GM21390 (cell line): Measurements from ENCODE around the gene RAB11FIP5.
"Not testable (repeated sequence)": the region's sequence is repeated elsewhere in the genome, so short reads cannot be mapped to it uniquely, and the experiment has no call there.

ENCODE experiments used
- ATAC-seq: cut with Tn5 transposase; IDR thresholded peaks from one replicate; pipeline ENCODE4 v1.9.1; 2021; ENCODE audit not compliant: unreplicated experiment

The RAB11FIP5 gene

GRCh38 chr2:73110168-73111072 is 2.3 kb downstream of the RAB11FIP5 start:
- no peak for ATAC-seq

GRCh38 chr2:73109431-73110167 is 3.1 kb downstream of the RAB11FIP5 start:
- no peak for ATAC-seq

GRCh38 chr2:73107211-73107926 is 5.4 kb downstream of the RAB11FIP5 start:
- ATAC-seq, result no peak

- ATAC-seq, result no peak
These were observed 6.0 kb downstream of the RAB11FIP5 start for GRCh38 chr2:73106791-73107190.

GRCh38 chr2:73105511-73105971 is 7.2 kb downstream of the RAB11FIP5 start:
- ATAC-seq, result no peak

- no peak for ATAC-seq
These were observed 7.8 kb downstream of the RAB11FIP5 start for GRCh38 chr2:73104933-73105332.

GRCh38 chr2:73103018-73103542 is 9.7 kb downstream of the RAB11FIP5 start:
- no peak for ATAC-seq

- ATAC-seq, result no peak
These were observed 11.0 kb downstream of the RAB11FIP5 start for GRCh38 chr2:73101626-73102256.

GRCh38 chr2:73100956-73101355 is 11.8 kb downstream of the RAB11FIP5 start:
- ATAC-seq, result no peak

GRCh38 chr2:73099486-73099885 is 13.3 kb downstream of the RAB11FIP5 start:
- no peak for ATAC-seq

- no peak for ATAC-seq
These were observed 16.8 kb downstream of the RAB11FIP5 start for GRCh38 chr2:73095910-73096309.

- not testable (repeated sequence) for ATAC-seq
These were observed 19.0 kb downstream of the RAB11FIP5 start for GRCh38 chr2:73093601-73094218.

- no peak for ATAC-seq
These were observed 20.5 kb downstream of the RAB11FIP5 start for GRCh38 chr2:73092146-73092783.

- ATAC-seq, result no peak
These were observed 21.1 kb downstream of the RAB11FIP5 start for GRCh38 chr2:73091696-73092095.

GRCh38 chr2:73091164-73091563 is 21.6 kb downstream of the RAB11FIP5 start:
- no peak for ATAC-seq

GRCh38 chr2:73089270-73090030 is 23.3 kb downstream of the RAB11FIP5 start:
- no peak for ATAC-seq

- ATAC-seq, result no peak
These were observed 24.0 kb downstream of the RAB11FIP5 start for GRCh38 chr2:73088703-73089102.

GRCh38 chr2:73088211-73088610 is 24.5 kb downstream of the RAB11FIP5 start:
- ATAC-seq, result no peak

- no peak for ATAC-seq
These were observed 25.4 kb downstream of the RAB11FIP5 start for GRCh38 chr2:73087311-73087710.
